Measurements from ENCODE around the gene ZNF654. TPM values are rescaled to one million over a fixed set of nuclear protein-coding genes. Genes with fewer than 3 reads are reported as not detected.
A peak's percentile ranks its signal among the peaks of the same experiment; 100 is the strongest.
"Not testable (repeated sequence)": the region's sequence is repeated elsewhere in the genome, so short reads cannot be mapped to it uniquely, and the experiment has no call there.

Gene ZNF654
- total RNA-seq, 2 experiments from 2014 or later: 6.5 to 7.6 TPM

DNA sequence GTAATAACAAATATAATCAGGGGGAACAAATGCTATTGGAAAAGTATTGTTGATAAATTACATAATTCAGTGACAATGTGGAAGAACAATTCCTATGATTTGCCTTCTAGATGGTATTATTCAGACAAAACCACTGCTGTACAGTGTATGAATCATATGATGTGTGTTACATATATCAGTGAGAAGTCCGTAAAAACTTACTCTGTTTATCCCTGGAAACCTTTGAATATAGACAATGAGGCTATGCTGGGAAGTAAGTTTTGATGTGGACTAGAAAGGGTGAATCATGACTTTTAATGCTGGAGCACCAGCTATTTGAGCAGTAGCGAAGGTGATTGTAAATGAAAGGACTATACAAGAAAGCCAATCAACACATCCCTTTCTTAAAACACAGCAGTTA, 108.6 kb downstream of the ZNF654 start:
- Histone ChIP-seq H3K27me3 (ENCODE audit: control insufficient read depth in 1 of 2, insufficient read depth in 2 of 2, low read length in 2 of 2) (no peaks in the 10 kb centered on the region), H3K36me3 (ENCODE audit: insufficient read depth, low read length) (peaks cover 8% of the 10 kb centered on the region), H3K4me3 (ENCODE audit: low read length) (no peak overlapping the region), H3K27ac (ENCODE audit: low read depth in 1 of 2, low read length in 2 of 2) (no peak overlapping the region), H3K9me3 (ENCODE audit: control insufficient read depth in 1 of 2, insufficient read depth in 1 of 2, low read length in 2 of 2) (no peaks in the 10 kb centered on the region), H3K4me1 (ENCODE audit: insufficient read depth, low read length) (no peaks in the 10 kb centered on the region)
- intact Hi-C loops (cut with DNase I, micrococcal nuclease): no loop called here
- no peak for ATAC-seq (ENCODE audit: poor library complexity)
- TF ChIP-seq CTCF (IDR thresholded peaks at IDR 0.05): no peak
- no peak for DNase-seq
- H3K9me3 Mint-ChIP-seq: no peaks in the 10 kb centered on the region
- H3K27me3 Mint-ChIP-seq: no peaks in the 10 kb centered on the region
- H3K36me3 Mint-ChIP-seq (ENCODE audit: low read depth): peaks cover 54% of the 10 kb centered on the region
- no peak overlapping the region for H3K27ac Mint-ChIP-seq
- CTCF ChIA-PET: no interaction called here
- POLR2A ChIA-PET: interaction anchor here (0.6 kb wide), 1 partner anchor 98 kb away, joined by 3 read pairs; no protein-coding TSS in a partner anchor
- peaks cover 8% of the 10 kb centered on the region for H3K4me1 Mint-ChIP-seq (ENCODE audit: low read depth)
- H3K4me3 Mint-ChIP-seq: no peak overlapping the region

- no peak overlapping the region for H3K27ac Mint-ChIP-seq
- ChIA-PET CTCF (no interaction called here), POLR2A (interaction anchor here (0.6 kb wide), 1 partner anchor 98 kb away, joined by 3 read pairs; no protein-coding TSS in a partner anchor)
- peaks cover 8% of the 10 kb centered on the region for H3K36me3 ChIP-seq (ENCODE audit: insufficient read depth, low read length)
- H3K27me3 ChIP-seq (ENCODE audit: control insufficient read depth in 1 of 2, insufficient read depth in 2 of 2, low read length in 2 of 2): no peaks in the 10 kb centered on the region
- no peak for ATAC-seq (ENCODE audit: poor library complexity)
- H3K27ac ChIP-seq (ENCODE audit: low read depth in 1 of 2, low read length in 2 of 2): no peak overlapping the region
- peaks cover 50% of the 10 kb centered on the region for H3K36me3 Mint-ChIP-seq (ENCODE audit: low read depth)
- peaks cover 6% of the 10 kb centered on the region for H3K4me1 Mint-ChIP-seq (ENCODE audit: low read depth)
- H3K9me3 ChIP-seq (ENCODE audit: control insufficient read depth in 1 of 2, insufficient read depth in 1 of 2, low read length in 2 of 2): no peaks in the 10 kb centered on the region
- DNase-seq: no peak
- no peak overlapping the region for H3K4me3 Mint-ChIP-seq
- H3K4me3 ChIP-seq (ENCODE audit: low read length): no peak overlapping the region
- H3K9me3 Mint-ChIP-seq: peaks cover 2% of the 10 kb centered on the region
- intact Hi-C loops (cut with DNase I, micrococcal nuclease): no loop called here
- no peaks in the 10 kb centered on the region for H3K4me1 ChIP-seq (ENCODE audit: insufficient read depth, low read length)
- TF ChIP-seq CTCF (IDR thresholded peaks at IDR 0.05): no peak
- H3K27me3 Mint-ChIP-seq: no peaks in the 10 kb centered on the region
These were observed 109.1 kb downstream of the ZNF654 start for GRCh38 chr3:88168171-88168570.

DNA sequence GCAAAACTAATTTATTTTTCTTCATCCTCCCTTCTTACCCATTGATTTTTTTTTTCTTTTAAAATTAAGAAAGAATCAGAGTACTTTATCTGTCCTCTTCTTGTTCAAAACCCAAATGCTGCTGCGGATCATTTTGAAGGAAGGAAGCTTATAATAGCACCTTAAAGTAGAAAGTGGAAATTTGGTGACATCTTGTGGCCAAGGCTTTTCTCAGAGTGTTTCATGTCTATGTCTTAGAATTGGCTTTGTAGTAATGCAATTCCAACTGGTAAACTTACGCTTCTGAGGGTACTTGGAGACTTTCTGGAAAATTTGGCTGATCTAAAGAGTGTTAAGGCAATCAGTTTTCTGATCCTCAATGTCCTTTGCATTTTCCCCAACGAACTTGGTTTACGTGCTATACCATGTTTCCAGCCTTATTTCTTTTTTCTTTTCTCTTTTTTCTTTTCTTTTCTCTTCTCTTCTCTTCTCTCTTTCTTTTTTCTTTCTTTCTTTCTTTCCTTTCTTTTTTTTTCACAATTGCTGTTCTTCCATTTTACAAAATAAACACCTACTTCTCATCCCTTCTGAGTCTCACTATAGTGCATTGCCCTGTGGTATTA, 121.4 kb downstream of the ZNF654 start:
- no peak overlapping the region for H3K27ac Mint-ChIP-seq
- no peak overlapping the region for H3K4me3 Mint-ChIP-seq
- POLR2A ChIA-PET: no interaction called here
- H3K27me3 Mint-ChIP-seq: no peaks in the 10 kb centered on the region
- intact Hi-C loops (cut with DNase I, micrococcal nuclease): loop anchor here in 1 of 2 experiments (1.0 to 2.0 kb wide), 2 partner anchors 410 to 830 kb away; no protein-coding TSS in a partner anchor
- no peak for ATAC-seq (ENCODE audit: poor library complexity)
- peak in 7 of 14 experiments; percentile 1 to 65 (median 37) for DNase-seq
- H3K36me3 Mint-ChIP-seq (ENCODE audit: low read depth): peaks cover 10% of the 10 kb centered on the region
- Histone ChIP-seq H3K27ac (ENCODE audit: low read depth in 1 of 2, low read length in 2 of 2) (no peak overlapping the region), H3K4me1 (ENCODE audit: insufficient read depth, low read length) (no peaks in the 10 kb centered on the region), H3K4me3 (ENCODE audit: low read length) (no peak overlapping the region), H3K36me3 (ENCODE audit: insufficient read depth, low read length) (no peaks in the 10 kb centered on the region), H3K27me3 (ENCODE audit: control insufficient read depth in 1 of 2, insufficient read depth in 2 of 2, low read length in 2 of 2) (no peaks in the 10 kb centered on the region), H3K9me3 (ENCODE audit: control insufficient read depth in 1 of 2, insufficient read depth in 1 of 2, low read length in 2 of 2) (no peaks in the 10 kb centered on the region)
- TF ChIP-seq CTCF (IDR thresholded peaks at IDR 0.05): peak; percentile 66
- H3K9me3 Mint-ChIP-seq: peaks cover 8% of the 10 kb centered on the region
- H3K4me1 Mint-ChIP-seq (ENCODE audit: low read depth): no peaks in the 10 kb centered on the region
- CTCF ChIA-PET: interaction anchor here (0.7 kb wide), 2 partner anchors 832 to 882 kb away, joined by 4 read pairs; no protein-coding TSS in a partner anchor

GRCh38 chr3:88182165-88182918, 123.3 kb downstream of the ZNF654 start:
- H3K4me3 ChIP-seq (ENCODE audit: low read length); H3K27me3 Mint-ChIP-seq; H3K4me3 Mint-ChIP-seq; H3K27ac Mint-ChIP-seq; H3K4me1 Mint-ChIP-seq (ENCODE audit: low read depth); H3K9me3 Mint-ChIP-seq; intact Hi-C loops (cut with DNase I, micrococcal nuclease); H3K36me3 ChIP-seq (ENCODE audit: insufficient read depth, low read length); ATAC-seq (ENCODE audit: poor library complexity); H3K4me1 ChIP-seq (ENCODE audit: insufficient read depth, low read length); H3K27ac ChIP-seq (ENCODE audit: low read depth in 1 of 2, low read length in 2 of 2); H3K9me3 ChIP-seq (ENCODE audit: control insufficient read depth in 1 of 2, insufficient read depth in 1 of 2, low read length in 2 of 2); H3K27me3 ChIP-seq (ENCODE audit: control insufficient read depth in 1 of 2, insufficient read depth in 2 of 2, low read length in 2 of 2); CTCF ChIA-PET; DNase-seq; POLR2A ChIA-PET: not testable (repeated sequence)
- peaks cover 10% of the 10 kb centered on the region for H3K36me3 Mint-ChIP-seq (ENCODE audit: low read depth)
